NCI-H510A treated with DMSO at 0.1 percent for 48 hours (cell line): ENCODE measurements around the gene KCNQ1.

ENCODE experiments used
- DNase-seq: peaks from one replicate; lab custom pipeline; 2025; lab: John Stamatoyannopoulos, UW

Gene KCNQ1

DNA sequence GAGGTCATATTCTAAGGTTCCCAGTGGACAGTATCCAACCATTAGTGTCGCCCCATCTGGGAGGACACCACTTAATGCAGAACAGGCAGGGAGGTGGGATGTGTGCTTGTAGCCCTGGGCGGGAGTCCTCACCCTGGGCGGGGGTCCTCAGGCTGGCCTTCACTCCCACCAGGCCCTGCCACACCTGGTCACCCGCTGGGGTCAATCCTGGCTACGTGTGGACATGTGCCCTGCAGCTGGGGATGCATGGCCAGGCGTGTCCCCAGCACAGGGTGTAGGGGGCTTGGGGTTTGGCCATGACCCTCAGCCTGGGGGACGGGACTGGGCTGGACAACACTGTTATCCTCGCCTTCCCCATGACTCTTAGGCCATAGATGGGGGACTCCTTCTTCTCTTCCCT is 19.3 kb upstream of the KCNQ1 start:
- DNase-seq = no peak

DNA sequence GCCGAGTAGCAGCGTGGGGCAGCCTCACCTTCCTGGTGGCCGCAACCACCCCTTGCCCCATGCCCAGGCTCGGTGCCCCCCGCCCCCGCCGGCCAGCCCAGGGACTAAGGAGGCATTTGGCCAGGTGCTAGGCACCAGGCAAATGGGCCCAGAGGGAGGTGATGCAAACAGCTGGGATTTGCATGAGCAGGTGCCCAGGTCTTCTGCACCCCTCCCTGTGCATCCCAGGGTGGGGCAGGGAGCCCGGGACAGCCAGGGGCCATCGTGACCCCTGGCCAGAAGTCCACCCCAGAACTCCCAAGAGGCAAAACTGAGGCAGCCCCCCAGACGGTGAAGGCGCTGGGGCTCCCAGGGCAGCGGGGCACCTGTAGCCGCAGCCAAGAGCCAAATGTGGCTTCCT is 18.6 kb upstream of the KCNQ1 start:
- no peak for DNase-seq

- DNase-seq = no peak
Observed at GRCh38 chr11:2426826-2427521, 17.8 kb upstream of the KCNQ1 start.

DNA sequence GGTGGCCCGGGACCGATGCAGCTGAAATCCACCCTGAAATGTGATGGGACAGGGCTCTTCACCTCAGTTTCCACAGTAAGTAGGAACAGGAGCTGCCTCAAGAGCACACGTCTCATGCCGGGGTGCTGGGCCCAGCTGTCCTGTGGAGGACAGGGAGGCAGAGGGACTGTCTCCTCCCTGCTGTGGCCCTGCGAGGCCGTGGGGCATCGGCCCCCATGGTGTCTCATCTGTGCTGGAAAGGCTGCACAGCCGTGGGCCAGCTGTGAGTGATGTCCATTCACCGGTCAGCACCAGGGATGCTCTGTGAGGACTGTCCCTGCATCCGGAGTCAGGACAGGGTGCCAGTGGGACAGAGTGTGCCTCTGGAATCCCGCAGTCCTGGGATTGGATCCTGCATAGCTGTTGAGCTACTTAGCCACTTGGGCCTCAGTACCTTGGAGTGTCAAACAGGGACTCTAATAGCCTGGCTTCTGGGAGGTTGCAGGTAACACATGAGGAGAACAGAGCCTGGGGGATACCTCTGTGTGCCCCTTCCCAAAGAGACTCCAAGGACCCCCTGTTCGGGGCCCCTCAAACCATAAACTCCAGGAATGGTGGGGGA is 17.0 kb upstream of the KCNQ1 start:
- DNase-seq = no peak

- no peak for DNase-seq
Observed at GRCh38 chr11:2428322-2428795, 16.4 kb upstream of the KCNQ1 start.

- DNase-seq = no peak
Observed at GRCh38 chr11:2431395-2431794, 13.4 kb upstream of the KCNQ1 start.

DNA sequence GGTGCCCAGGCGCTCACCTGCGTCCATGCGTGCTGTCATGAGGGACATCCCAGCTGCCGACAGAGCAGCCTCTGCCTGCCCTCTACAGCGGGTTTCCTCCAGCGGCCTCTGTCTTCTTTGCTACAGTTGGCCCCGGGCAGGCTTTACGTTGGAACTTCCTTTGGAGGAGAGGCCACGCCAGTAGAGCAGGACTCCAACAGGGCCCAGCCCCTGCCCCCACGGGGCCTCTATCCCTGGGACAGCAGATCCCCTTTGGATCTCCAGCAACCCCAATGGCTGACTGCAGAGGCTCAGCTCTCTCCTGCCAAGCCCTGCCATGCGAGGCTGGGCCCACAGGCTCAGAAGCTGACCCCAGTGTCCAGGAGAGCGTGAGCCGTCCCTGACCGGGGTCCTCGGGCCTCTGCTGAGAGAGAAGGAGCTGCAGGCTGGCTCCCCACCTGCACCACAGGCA is 12.6 kb upstream of the KCNQ1 start:
- DNase-seq = no peak

DNA sequence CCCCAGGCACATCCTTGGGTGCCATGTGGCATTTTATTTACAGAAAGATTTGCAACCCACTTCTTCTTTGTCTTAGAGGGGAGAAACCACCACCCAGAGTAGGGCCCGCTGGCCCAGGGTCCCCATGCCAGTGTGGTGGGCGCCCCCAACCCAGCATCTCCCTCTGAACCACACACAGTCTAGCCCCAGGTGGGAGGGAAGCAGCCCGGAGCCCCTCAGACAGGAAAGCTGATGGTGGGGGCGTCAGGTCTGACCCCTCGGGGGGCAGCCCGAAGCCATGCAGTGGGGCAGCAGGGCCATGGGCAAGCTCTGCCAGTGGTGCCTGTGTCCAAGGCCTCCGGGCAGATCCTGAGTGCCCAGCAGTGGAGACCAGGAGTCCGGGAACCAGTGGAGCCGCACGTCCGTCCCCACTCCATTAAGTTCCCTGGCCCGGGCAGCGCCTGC is 12.2 kb upstream of the KCNQ1 start:
- no peak for DNase-seq

DNA sequence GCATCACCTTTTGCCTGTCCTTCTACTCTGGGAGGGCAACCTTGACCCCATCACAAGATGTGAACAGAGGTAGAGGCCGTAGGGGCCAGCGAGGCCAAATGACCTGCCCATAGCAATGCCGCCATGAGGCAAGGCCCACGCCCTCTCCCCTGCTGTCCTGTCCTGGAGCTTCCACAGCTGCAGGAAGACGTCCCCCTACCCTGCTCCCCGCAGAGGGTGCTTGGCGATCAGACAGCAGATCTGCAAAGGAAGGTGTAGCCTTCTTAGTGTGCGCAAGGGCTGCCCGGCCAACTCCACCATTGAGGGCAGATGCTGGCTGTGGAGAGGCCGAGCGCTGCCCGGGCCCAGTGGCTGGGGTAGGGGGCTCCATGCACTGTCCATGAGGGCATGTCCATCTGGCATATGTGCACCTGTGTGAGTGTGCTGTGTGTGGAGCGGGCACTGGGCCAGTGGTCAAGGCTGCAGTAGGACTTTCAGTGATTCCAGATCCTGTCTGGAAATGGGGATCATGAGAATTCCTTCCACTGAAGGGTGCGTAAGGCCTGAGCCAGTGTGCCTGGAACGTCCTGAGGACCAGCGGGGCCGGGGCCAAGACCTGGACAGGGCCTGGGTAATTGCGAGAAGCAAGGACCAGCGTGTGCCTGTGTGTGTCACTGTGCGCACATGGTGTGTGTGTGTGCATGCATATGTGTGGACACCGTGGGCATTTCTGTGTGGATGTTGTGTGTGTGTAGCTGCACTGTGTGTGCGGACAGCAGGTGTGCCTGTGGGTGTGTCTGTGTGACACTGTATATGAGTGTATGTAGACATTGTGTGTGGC is 11.5 kb upstream of the KCNQ1 start:
- DNase-seq = no peak

GRCh38 chr11:2434008-2434407 is 10.8 kb upstream of the KCNQ1 start:
- DNase-seq = no peak

- no peak for DNase-seq
Observed at GRCh38 chr11:2434506-2435255, 10.1 kb upstream of the KCNQ1 start.

GRCh38 chr11:2435288-2436012 is 9.4 kb upstream of the KCNQ1 start:
- no peak for DNase-seq

DNA sequence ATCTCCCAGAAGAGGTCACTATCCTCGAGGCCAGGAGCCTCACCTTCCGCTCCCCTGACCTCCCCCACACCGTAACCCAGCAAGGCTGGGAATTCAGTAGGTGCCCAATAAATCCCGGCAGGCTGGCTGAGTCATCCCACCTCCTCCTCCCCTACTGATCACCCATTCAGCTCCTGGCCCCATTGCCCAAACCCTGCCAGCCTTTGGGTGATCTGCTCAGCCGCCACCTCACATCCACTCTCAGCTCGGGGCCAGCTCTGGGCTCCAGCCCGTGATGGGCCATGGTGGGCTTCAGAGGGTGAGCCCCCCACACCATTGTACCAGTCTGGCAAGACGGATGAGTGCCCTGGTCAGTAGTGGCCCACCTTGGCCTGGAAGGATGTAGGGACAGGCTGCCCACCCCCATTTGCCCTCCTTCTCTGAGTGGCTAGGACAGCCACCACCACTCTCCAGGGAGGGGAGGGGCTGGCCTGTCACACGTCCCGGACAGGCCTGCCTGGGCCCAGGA is 8.7 kb upstream of the KCNQ1 start:
- DNase-seq = no peak

DNA sequence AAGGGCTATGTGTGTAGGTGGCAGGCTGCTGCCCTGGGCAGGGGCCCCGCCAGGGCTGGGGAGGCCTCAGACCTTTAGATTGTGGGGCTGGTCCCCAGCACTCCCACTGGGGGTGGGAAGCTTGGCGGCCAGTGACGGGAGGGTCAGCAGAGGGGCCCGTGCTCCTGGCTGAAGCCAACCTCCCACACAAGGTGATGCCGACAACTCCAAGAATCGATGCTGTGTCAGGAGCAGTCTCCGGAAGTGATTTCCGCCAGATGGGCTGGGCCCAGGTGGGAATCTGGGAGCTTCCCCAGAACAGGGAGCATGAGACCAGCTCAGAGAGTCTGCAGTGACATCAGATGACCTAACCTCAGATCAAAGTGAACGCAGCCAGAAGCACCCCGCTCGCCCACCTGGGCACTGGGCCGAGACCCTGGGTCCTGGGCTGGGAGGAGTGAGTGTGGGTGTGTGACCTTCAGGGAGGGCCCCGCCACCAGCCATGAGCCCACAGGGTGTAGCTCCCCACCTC is 8.2 kb upstream of the KCNQ1 start:
- no peak for DNase-seq

DNA sequence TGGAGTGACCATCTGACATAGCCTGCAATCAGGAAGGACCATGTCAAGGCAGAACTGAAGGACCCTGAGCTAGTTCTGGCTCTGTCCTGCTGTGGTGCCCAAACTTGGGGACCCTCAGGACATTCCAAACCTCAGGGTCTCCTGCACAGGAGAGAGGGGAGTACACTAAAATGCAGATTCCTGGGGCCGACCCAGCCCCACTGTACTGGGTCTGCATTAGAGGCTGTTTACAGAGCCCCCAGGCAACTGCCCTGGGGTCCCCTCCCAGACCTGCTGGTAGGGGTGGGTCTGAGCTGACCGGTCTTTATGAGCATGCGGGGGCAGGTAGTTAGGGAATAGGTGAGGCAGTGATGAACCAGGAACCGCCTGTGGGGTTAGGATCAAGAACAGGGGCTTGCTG is 7.3 kb upstream of the KCNQ1 start:
- DNase-seq = no peak

GRCh38 chr11:2439820-2440219 is 5.0 kb upstream of the KCNQ1 start:
- no peak for DNase-seq

GRCh38 chr11:2440646-2441045 is 4.2 kb upstream of the KCNQ1 start:
- DNase-seq = no peak

DNA sequence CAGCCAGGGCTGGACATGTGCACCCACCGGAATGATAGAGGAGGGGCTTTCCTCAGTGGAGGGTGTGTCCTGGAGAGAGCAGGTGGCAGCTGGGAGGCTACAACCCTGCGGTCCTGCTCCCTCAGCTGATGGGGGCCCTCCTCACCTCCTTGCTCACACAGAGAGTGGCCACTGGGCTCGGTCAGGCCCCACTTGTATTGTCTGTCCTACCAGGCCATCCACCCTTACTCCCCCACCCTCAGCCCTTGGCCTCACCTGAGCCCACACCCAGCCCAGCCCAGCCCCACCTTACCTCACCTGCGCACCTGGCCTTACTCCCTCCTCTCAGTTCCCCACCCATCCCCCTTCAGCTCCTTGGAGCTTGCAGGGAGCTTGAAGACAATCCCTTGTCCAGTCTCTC is 3.6 kb upstream of the KCNQ1 start:
- no peak for DNase-seq

GRCh38 chr11:2442589-2442988 is 2.2 kb upstream of the KCNQ1 start:
- no peak for DNase-seq

DNA sequence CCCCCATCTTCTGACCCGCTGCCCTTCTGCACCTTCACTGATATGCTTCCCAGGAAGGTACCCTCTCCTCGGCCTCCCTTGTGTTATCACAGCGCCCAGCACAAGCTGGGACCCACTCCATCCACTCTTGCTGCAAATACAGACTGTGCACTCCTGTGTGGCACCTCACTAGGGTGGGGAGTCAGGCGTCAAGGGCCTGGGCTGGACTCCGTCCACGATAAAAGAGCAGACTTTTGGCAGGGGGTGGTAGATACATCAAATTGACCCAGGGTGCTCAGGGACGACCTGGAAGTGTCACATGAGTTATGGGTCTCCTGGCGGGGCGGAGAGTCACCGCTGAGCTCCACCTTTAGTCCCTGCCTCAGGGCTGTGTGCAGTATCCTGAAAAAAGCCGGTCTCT is 1.4 kb upstream of the KCNQ1 start:
- DNase-seq = no peak
